Subcutaneous abdominal adipose tissue (tissue), 5 donors: ENCODE results near the gene KCNT1.

Source experiments
- H3K27ac ChIP-seq: one replicate; pipeline ENCODE4 v1.7.0; 2013; ENCODE audit warnings: low read depth, mild to moderate bottlenecking, inconsistent platforms, low read length, moderate library complexity
- H3K27me3 ChIP-seq, 5 donors: one replicate each; pipeline ENCODE4 v1.7.0; 2013; ENCODE audit warnings: low read length in 5 of 5, inconsistent platforms in 1 of 5; ENCODE audit not compliant: control insufficient read depth in 5 of 5, insufficient read depth in 4 of 5
- H3K36me3 ChIP-seq, 5 donors: one replicate each; pipeline ENCODE4 v1.7.0; 2013; ENCODE audit warnings: low read length in 5 of 5; ENCODE audit not compliant: control insufficient read depth in 5 of 5, insufficient read depth in 5 of 5
- H3K4me1 ChIP-seq, 5 donors: one replicate each; pipeline ENCODE4 v1.7.0; 2013; ENCODE audit warnings: low read length in 5 of 5, mild to moderate bottlenecking in 3 of 5, moderate library complexity in 1 of 5; ENCODE audit not compliant: control insufficient read depth in 5 of 5, insufficient read depth in 5 of 5
- H3K4me3 ChIP-seq, 5 donors: one replicate each; pipeline ENCODE4 v1.7.0; 2013; ENCODE audit warnings: low read length in 5 of 5, low read depth in 1 of 5
- H3K9ac ChIP-seq, 5 donors: one replicate each; pipeline ENCODE4 v1.7.0; 2013; ENCODE audit warnings: low read length in 5 of 5, mild to moderate bottlenecking in 4 of 5, moderate library complexity in 3 of 5
- H3K9me3 ChIP-seq, 5 donors: one replicate each; pipeline ENCODE4 v1.7.0; 2013; ENCODE audit warnings: low read length in 5 of 5; ENCODE audit not compliant: control insufficient read depth in 5 of 5
- donor health status: healthy.
- donor health status: healthy.
- donor health status: healthy.
- donor health status: healthy.
- donor health status: healthy.

Gene KCNT1

DNA sequence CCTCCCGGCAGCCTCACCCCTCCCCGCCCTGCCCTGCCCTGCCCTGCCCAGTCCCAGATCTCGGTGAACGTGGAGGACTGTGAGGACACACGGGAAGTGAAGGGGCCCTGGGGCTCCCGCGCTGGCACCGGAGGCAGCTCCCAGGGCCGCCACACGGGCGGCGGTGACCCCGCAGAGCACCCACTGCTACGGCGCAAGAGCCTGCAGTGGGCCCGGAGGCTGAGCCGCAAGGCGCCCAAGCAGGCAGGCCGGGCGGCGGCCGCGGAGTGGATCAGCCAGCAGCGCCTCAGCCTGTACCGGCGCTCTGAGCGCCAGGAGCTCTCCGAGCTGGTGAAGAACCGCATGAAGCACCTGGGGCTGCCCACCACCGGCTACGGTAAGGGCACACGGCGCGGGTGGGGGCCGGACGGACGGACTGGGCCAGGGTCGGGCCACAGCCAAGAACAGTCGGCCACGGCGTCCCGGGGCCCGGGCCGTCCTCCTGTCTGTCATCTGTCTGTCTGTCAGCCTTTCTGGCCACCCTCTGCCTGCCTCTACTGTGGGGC, 84.2 kb downstream of the KCNT1 start:
- H3K4me3 ChIP-seq = no peak overlapping the region
- no peaks in the 10 kb centered on the region for H3K9me3 ChIP-seq
- H3K4me1 ChIP-seq = no peaks in the 10 kb centered on the region
- peaks cover 14 to 40% (median 23%) of the 10 kb centered on the region in 5 donors for H3K27me3 ChIP-seq
- no peaks in the 10 kb centered on the region for H3K36me3 ChIP-seq
- H3K9ac ChIP-seq = no peak overlapping the region
- H3K27ac ChIP-seq = no peak overlapping the region

DNA sequence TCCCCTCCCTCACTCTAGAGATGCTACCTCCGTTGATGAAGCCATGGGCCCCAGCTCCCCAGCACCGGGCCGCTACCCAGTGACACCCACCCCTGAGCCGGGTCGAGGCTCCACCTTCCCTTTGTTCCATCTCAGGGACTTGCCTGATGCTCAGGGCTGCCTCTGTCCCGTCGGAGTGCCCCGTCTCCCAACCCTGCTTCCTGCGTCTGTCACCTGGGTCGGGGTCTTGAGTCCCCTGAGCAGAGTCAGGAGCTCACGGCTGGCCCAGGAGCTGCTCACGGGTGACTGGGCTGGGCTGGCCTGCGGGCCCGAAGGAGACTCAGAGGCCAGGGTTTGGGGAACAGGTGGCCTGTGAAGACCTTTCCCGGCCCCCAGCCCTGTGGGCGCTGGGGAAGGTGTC, 85.3 kb downstream of the KCNT1 start:
- H3K9me3 ChIP-seq = no peaks in the 10 kb centered on the region
- H3K4me1 ChIP-seq = no peaks in the 10 kb centered on the region
- H3K27ac ChIP-seq = no peak overlapping the region
- no peak overlapping the region for H3K4me3 ChIP-seq
- no peaks in the 10 kb centered on the region for H3K36me3 ChIP-seq
- H3K27me3 ChIP-seq = peaks cover 17 to 41% (median 29%) of the 10 kb centered on the region in 5 donors
- no peak overlapping the region for H3K9ac ChIP-seq

- Histone ChIP-seq H3K4me1 (no peaks in the 10 kb centered on the region), H3K27ac (no peak overlapping the region), H3K4me3 (no peak overlapping the region), H3K27me3 (peaks cover 15 to 37% (median 27%) of the 10 kb centered on the region in 5 donors), H3K9ac (no peak overlapping the region), H3K9me3 (no peaks in the 10 kb centered on the region), H3K36me3 (no peaks in the 10 kb centered on the region)
Observed at GRCh38 chr9:135787776-135788575, 86.0 kb downstream of the KCNT1 start.

- Histone ChIP-seq H3K27me3 (peaks cover 15 to 36% (median 31%) of the 10 kb centered on the region in 5 donors), H3K4me3 (no peak overlapping the region), H3K27ac (no peak overlapping the region), H3K9ac (no peak overlapping the region), H3K9me3 (no peaks in the 10 kb centered on the region), H3K36me3 (no peaks in the 10 kb centered on the region), H3K4me1 (no peaks in the 10 kb centered on the region)
Observed at GRCh38 chr9:135788576-135789300, 86.8 kb downstream of the KCNT1 start.

- no peaks in the 10 kb centered on the region for H3K36me3 ChIP-seq
- no peaks in the 10 kb centered on the region for H3K4me1 ChIP-seq
- no peak overlapping the region for H3K27ac ChIP-seq
- no peaks in the 10 kb centered on the region for H3K9me3 ChIP-seq
- no peak overlapping the region for H3K9ac ChIP-seq
- no peak overlapping the region for H3K4me3 ChIP-seq
- peaks cover 18 to 36% (median 33%) of the 10 kb centered on the region in 5 donors for H3K27me3 ChIP-seq
Observed at GRCh38 chr9:135789838-135790291, 87.9 kb downstream of the KCNT1 start.

DNA sequence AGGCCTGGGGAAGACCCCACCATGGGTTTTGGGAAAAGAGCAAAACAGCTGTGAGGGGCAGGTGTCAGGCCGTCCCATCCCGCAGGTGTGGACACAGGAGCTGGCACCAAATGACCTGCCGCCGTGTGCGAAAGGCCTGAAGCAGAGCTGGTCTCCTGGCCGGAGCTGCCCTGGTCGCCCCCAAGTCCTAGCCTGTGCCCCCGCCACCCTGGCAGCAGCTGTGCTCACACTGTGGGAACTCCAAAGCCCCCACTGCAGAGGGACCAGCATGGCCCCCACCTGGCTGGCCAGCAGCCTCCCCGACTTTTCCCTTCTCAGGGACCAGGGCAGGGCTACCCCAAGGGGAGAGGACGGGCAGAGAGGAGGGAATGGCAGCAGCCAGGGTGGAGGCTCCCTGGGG, 88.4 kb downstream of the KCNT1 start:
- Histone ChIP-seq H3K4me3 (no peak overlapping the region), H3K36me3 (no peaks in the 10 kb centered on the region), H3K4me1 (no peaks in the 10 kb centered on the region), H3K27me3 (peaks cover 18 to 36% (median 33%) of the 10 kb centered on the region in 5 donors), H3K9me3 (no peaks in the 10 kb centered on the region), H3K27ac (no peak overlapping the region), H3K9ac (no peak overlapping the region)

DNA sequence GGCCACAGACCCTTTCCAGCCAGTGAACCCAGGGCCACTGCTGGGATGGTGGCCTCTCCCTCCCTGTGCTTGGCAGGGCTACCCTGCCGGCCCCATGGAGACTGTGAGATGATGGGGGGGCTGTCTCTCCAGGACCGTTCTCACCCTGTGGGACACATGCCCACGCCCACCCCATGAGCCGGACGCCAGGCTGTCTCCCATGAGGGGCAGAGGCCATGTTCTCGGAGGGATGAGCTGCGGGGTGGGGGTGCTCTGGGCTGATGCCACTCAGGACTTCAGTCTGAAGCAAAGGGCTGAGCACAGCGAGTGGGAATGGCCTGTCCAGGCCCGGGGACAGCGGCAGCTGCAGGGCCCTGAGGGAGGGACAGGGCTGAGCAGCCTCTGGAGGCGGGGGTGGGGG, 88.9 kb downstream of the KCNT1 start:
- H3K4me3 ChIP-seq = no peak overlapping the region
- H3K9ac ChIP-seq = no peak overlapping the region
- peaks cover 18 to 36% (median 29%) of the 10 kb centered on the region in 5 donors for H3K27me3 ChIP-seq
- H3K9me3 ChIP-seq = no peaks in the 10 kb centered on the region
- H3K36me3 ChIP-seq = no peaks in the 10 kb centered on the region
- H3K4me1 ChIP-seq = no peaks in the 10 kb centered on the region
- no peak overlapping the region for H3K27ac ChIP-seq

GRCh38 chr9:135791431-135792267, 89.7 kb downstream of the KCNT1 start:
- Histone ChIP-seq H3K4me1 (no peaks in the 10 kb centered on the region), H3K9ac (no peak overlapping the region), H3K27ac (no peak overlapping the region), H3K36me3 (no peaks in the 10 kb centered on the region), H3K9me3 (no peaks in the 10 kb centered on the region), H3K27me3 (peaks cover 20 to 38% (median 30%) of the 10 kb centered on the region in 5 donors), H3K4me3 (no peak overlapping the region)

- Histone ChIP-seq H3K36me3 (no peaks in the 10 kb centered on the region), H3K4me3 (no peak overlapping the region), H3K27ac (no peak overlapping the region), H3K4me1 (no peaks in the 10 kb centered on the region), H3K9me3 (no peaks in the 10 kb centered on the region), H3K9ac (no peak overlapping the region), H3K27me3 (peaks cover 15 to 39% (median 28%) of the 10 kb centered on the region in 5 donors)
Observed at GRCh38 chr9:135792268-135793128, 90.5 kb downstream of the KCNT1 start.
